Endodermal cell (in vitro differentiated cells): ENCODE results near the gene ATG12. TPM values are rescaled to one million over a fixed set of nuclear protein-coding genes. Genes with fewer than 3 reads are reported as not detected.

Source experiments
- DNase-seq: peaks from one replicate; pipeline ENCODE4 v3.0.0-alpha.2; 2017
- H3K27ac ChIP-seq: 2 replicates; pipeline ENCODE4 v1.5.1; 2013; ENCODE audit warnings: mild to moderate bottlenecking, low read depth, low read length, moderate library complexity
- H3K27me3 ChIP-seq: 2 replicates; pipeline ENCODE4 v1.6.1; 2013; ENCODE audit warnings: mild to moderate bottlenecking, low read length, moderate library complexity; ENCODE audit not compliant: insufficient read depth, control insufficient read depth, poor library complexity, severe bottlenecking
- H3K36me3 ChIP-seq: 2 replicates; pipeline ENCODE4 v1.7.0; 2013; ENCODE audit warnings: mild to moderate bottlenecking, low read length, moderate library complexity; ENCODE audit not compliant: control insufficient read depth, insufficient read depth
- H3K4me1 ChIP-seq: one replicate; pipeline ENCODE4 v1.7.0; 2013; ENCODE audit warnings: low read length; ENCODE audit not compliant: control insufficient read depth, insufficient read depth
- H3K4me3 ChIP-seq: 2 replicates; pipeline ENCODE4 v1.5.1; 2013; ENCODE audit warnings: mild to moderate bottlenecking, low read length, moderate library complexity
- H3K9ac ChIP-seq: 2 replicates; pipeline ENCODE4 v1.6.1; 2013; ENCODE audit warnings: mild to moderate bottlenecking, low read length, moderate library complexity; ENCODE audit not compliant: poor library complexity, severe bottlenecking; ENCODE audit errors: extremely low read depth
- H3K9me3 ChIP-seq: 2 replicates; pipeline ENCODE4 v1.6.1; 2013; ENCODE audit warnings: mild to moderate bottlenecking, low read length, moderate library complexity; ENCODE audit not compliant: control insufficient read depth
- H3K27ac Mint-ChIP-seq: 2 replicates; pipeline ENCODE4 v1.8.0; 2020; ENCODE audit warnings: mixed read lengths
- H3K27me3 Mint-ChIP-seq: 2 replicates; pipeline ENCODE4 v1.8.0; 2021; ENCODE audit warnings: mild to moderate bottlenecking, mixed read lengths; ENCODE audit not compliant: insufficient read depth
- H3K36me3 Mint-ChIP-seq: 2 replicates; pipeline ENCODE4 v1.8.0; 2020; ENCODE audit warnings: low read depth, mixed read lengths
- H3K4me1 Mint-ChIP-seq: 2 replicates; pipeline ENCODE4 v1.8.0; 2020; ENCODE audit warnings: mixed read lengths
- H3K4me3 Mint-ChIP-seq: 2 replicates; pipeline ENCODE4 v1.8.0; 2020; ENCODE audit warnings: mild to moderate bottlenecking, moderate library complexity, mixed read lengths
- H3K9me3 Mint-ChIP-seq: 2 replicates; pipeline ENCODE4 v1.8.0; 2020; ENCODE audit warnings: mild to moderate bottlenecking, mixed read lengths
- CTCF ChIP-seq: fragments of 200-600 bp; sonication (generic); conservative IDR thresholded peaks from 2 replicates; pipeline ENCODE4 v1.5.0; 2021; ENCODE audit warnings: antibody characterized with exemption, mild to moderate bottlenecking
- WGBS, 2 experiments: methylation state at CpG; one replicate each; pipeline versions ENCODE4 v1.1.5 to v1.1.7; 2013; ENCODE audit warnings: missing lambda C conversion rate in 2 of 2, mixed read lengths in 1 of 2; ENCODE audit not compliant: insufficient coverage in 1 of 2, insufficient read length in 1 of 2; 5-methylcytosine and 5-hydroxymethylcytosine counted together
- total RNA-seq, 2 donors: library from RNA; stranded (reverse); fragmentation: NEBNext Ultra II Directional in 1 of 2; extraction: Animal tissue kit (Norgen Biotek cat#: 25700) in 1 of 2; gene quantifications; 2 replicates in 1 of 2; 3 replicates in 1 of 2; pipeline ENCODE4 v1.2.1, GENCODE V29; 2021

ATG12 gene
- total RNA-seq, 2 donors from 2014 or later = 47.9 to 57.8 TPM

DNA sequence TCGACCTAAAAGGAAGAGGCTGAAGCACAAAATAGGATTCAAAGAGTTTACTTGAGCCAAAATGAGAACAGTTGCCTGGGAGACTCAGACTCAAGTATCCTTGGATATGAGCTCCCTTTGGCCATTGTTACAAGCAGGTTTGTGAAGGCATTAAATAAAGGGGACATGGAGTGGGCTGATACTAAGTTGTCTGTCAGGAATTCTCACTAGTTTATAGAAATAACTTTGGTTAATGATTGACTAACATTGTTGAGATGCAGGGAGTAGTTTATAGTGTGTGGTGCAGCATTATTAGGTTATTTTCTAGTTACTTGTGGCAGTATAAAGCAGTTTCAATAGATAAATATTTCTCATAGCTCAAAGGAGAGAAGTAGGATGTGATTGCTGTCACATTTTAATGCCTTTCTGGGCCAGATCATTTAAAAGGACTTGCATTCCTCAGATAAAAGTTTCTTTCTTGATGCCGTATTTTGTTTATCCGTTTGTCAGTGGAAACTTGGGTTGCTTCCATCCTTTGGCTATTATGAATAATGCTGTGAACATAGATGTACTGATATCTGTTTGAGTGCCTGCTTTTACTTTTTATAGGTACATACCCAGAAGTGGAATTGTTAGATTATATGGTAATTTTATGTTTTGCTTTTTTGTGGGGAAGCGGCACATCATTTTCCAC, 9.5 kb upstream of the ATG12 start:
- H3K36me3 ChIP-seq = no peaks in the 10 kb centered on the region
- 72 to 93% methylated on average over 3 to 4 of the region's 4 CpGs for WGBS, 2 experiments
- TF ChIP-seq CTCF = no peak
- H3K27ac Mint-ChIP-seq = no peak overlapping the region
- H3K9me3 ChIP-seq = peaks cover 17% of the 10 kb centered on the region
- no peak overlapping the region for H3K4me3 Mint-ChIP-seq
- H3K4me3 ChIP-seq = no peak overlapping the region
- peaks cover 5% of the 10 kb centered on the region for H3K4me1 Mint-ChIP-seq
- no peak for DNase-seq
- H3K9me3 Mint-ChIP-seq = peaks cover 13% of the 10 kb centered on the region
- H3K9ac ChIP-seq = no peak overlapping the region
- no peak overlapping the region for H3K27ac ChIP-seq
- H3K4me1 ChIP-seq = no peaks in the 10 kb centered on the region
- H3K27me3 ChIP-seq = no peaks in the 10 kb centered on the region
- H3K36me3 Mint-ChIP-seq = peaks cover 8% of the 10 kb centered on the region
- H3K27me3 Mint-ChIP-seq = no peaks in the 10 kb centered on the region

DNA sequence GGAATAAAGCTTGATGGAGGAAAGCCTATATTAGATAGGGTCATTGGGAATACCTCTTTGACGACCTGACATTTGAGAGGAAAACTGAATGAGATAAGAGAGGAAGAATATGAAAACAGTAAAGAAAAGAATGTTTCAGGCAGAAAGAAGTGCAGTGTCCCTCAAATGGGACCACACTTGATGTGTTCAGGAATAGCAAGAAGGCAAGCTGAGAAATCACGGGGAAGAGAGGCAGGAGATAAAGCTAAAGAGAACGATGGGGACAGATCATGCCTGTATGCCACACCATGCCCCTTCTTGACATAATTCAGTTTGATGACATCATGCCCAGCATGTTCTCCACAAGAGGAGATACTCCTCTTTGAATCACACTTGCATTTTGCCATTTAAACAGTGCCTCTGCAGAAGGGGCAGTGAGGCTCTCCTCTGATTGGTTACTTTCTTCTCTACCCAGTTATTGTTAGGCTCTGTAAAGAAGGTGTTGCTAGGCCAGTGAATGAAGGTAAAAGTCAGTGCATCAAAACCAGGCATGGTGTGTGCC, 8.0 kb upstream of the ATG12 start:
- Mint-ChIP-seq H3K4me3 (no peak overlapping the region), H3K36me3 (peaks cover 6% of the 10 kb centered on the region), H3K27me3 (no peaks in the 10 kb centered on the region), H3K4me1 (peaks cover 9% of the 10 kb centered on the region), H3K27ac (no peak overlapping the region), H3K9me3 (peaks cover 13% of the 10 kb centered on the region)
- Histone ChIP-seq H3K4me1 (no peaks in the 10 kb centered on the region), H3K9me3 (peaks cover 16% of the 10 kb centered on the region), H3K27me3 (no peaks in the 10 kb centered on the region), H3K9ac (no peak overlapping the region), H3K4me3 (no peak overlapping the region), H3K36me3 (no peaks in the 10 kb centered on the region), H3K27ac (peak overlapping the region; percentile 71)
- DNase-seq = no peak
- 91 to 100% methylated on average over 3 of the region's 3 CpGs for WGBS, 2 experiments
- no peak for TF ChIP-seq CTCF

GRCh38 chr5:115847290-115847689, 5.9 kb upstream of the ATG12 start:
- no peak overlapping the region for H3K27ac ChIP-seq
- no peaks in the 10 kb centered on the region for H3K4me1 ChIP-seq
- Mint-ChIP-seq H3K4me3 (no peak overlapping the region), H3K9me3 (no peaks in the 10 kb centered on the region), H3K36me3 (no peaks in the 10 kb centered on the region), H3K27ac (no peak overlapping the region), H3K27me3 (peaks cover 7% of the 10 kb centered on the region), H3K4me1 (peaks cover 20% of the 10 kb centered on the region)
- no peaks in the 10 kb centered on the region for H3K9me3 ChIP-seq
- H3K27me3 ChIP-seq = no peaks in the 10 kb centered on the region
- no peak for DNase-seq
- no peak for TF ChIP-seq CTCF
- no peaks in the 10 kb centered on the region for H3K36me3 ChIP-seq
- H3K9ac ChIP-seq = no peak overlapping the region
- H3K4me3 ChIP-seq = no peak overlapping the region
- WGBS, 2 experiments = 93 to 100% methylated on average over 1 to 6 of the region's 7 CpGs
